Colonic mucosa (tissue), 4 donors: ENCODE results near the gene NOS1. TPM values are rescaled to one million over a fixed set of nuclear protein-coding genes. Genes with fewer than 3 reads are reported as not detected.
"Not testable (repeated sequence)": the region's sequence is repeated elsewhere in the genome, so short reads cannot be mapped to it uniquely, and the experiment has no call there.

ENCODE experiments used
- DNase-seq: peaks from one replicate; pipeline ENCODE4 v3.0.0-alpha.2; 2020
- H3K27ac ChIP-seq: fragments of 200-600 bp; one replicate; pipeline ENCODE4 v1.8.0; 2021
- H3K27me3 ChIP-seq: fragments of 200-600 bp; one replicate; pipeline ENCODE4 v1.8.0; 2021
- H3K36me3 ChIP-seq: fragments of 200-600 bp; one replicate; pipeline ENCODE4 v1.8.0; 2021
- H3K4me1 ChIP-seq: fragments of 200-600 bp; one replicate; pipeline ENCODE4 v1.8.0; 2021; ENCODE audit warnings: mild to moderate bottlenecking
- H3K4me3 ChIP-seq: fragments of 200-600 bp; one replicate; pipeline ENCODE4 v1.8.0; 2021
- H3K9ac ChIP-seq, 2 donors: one replicate each; pipeline ENCODE4 v1.7.0; 2013; ENCODE audit warnings: control low read depth in 2 of 2, low read depth in 2 of 2, low read length in 2 of 2
- H3K9me3 ChIP-seq: fragments of 200-600 bp; one replicate; pipeline ENCODE4 v1.8.0; 2021
- CTCF ChIP-seq: fragments of 200-600 bp; IDR thresholded peaks from one replicate; pipeline ENCODE4 v1.8.0; 2022; ENCODE audit warnings: antibody characterized with exemption, mild to moderate bottlenecking
- intact Hi-C: fragments of 100-400 bp; cut with DNase I; formaldehyde crosslinking; loops from one replicate; pipeline ENCODE4 v1.14.1; 2022
- total RNA-seq, 2 donors: library from RNA; stranded (reverse); fragmentation: NEBNext Ultra II Directional in 1 of 2; extraction: Animal tissue kit (Norgen Biotek cat#: 25700) in 1 of 2; gene quantifications; one replicate each; pipeline ENCODE4 v1.2.1, GENCODE V29; 2021
- donor health status: healthy.
- donor health status: DM: no; HTN: no; CAD: no.
- donor health status: DM: no; HTN: no; CAD: no.

Gene NOS1
- total RNA-seq, 2 donors from 2014 or later = 0.07 to 1.9 TPM

GRCh38 chr12:117403586-117404139 is 42.2 kb upstream of the NOS1 start:
- no peak for DNase-seq
- Histone ChIP-seq H3K36me3 (no peaks in the 10 kb centered on the region), H3K4me1 (no peaks in the 10 kb centered on the region), H3K9ac (no peak overlapping the region), H3K27ac (no peak overlapping the region), H3K27me3 (no peaks in the 10 kb centered on the region), H3K4me3 (no peak overlapping the region), H3K9me3 (no peaks in the 10 kb centered on the region)
- no peak for TF ChIP-seq CTCF
- intact Hi-C loops = no loop called here

- no peak for TF ChIP-seq CTCF
- no peaks in the 10 kb centered on the region for H3K36me3 ChIP-seq
- H3K27ac ChIP-seq = no peak overlapping the region
- intact Hi-C loops = no loop called here
- no peaks in the 10 kb centered on the region for H3K27me3 ChIP-seq
- no peaks in the 10 kb centered on the region for H3K4me1 ChIP-seq
- H3K9me3 ChIP-seq = no peaks in the 10 kb centered on the region
- H3K9ac ChIP-seq = no peak overlapping the region
- H3K4me3 ChIP-seq = no peak overlapping the region
- no peak for DNase-seq
Observed at GRCh38 chr12:117402363-117402762, 40.9 kb upstream of the NOS1 start.

- Histone ChIP-seq H3K27me3 (no peaks in the 10 kb centered on the region), H3K36me3 (no peaks in the 10 kb centered on the region), H3K27ac (no peak overlapping the region), H3K9me3 (no peaks in the 10 kb centered on the region), H3K4me1 (no peaks in the 10 kb centered on the region), H3K9ac (no peak overlapping the region), H3K4me3 (no peak overlapping the region)
- intact Hi-C loops = no loop called here
- no peak for DNase-seq
- TF ChIP-seq CTCF = no peak
Observed at GRCh38 chr12:117400912-117401311, 39.5 kb upstream of the NOS1 start.

- H3K36me3 ChIP-seq, H3K27ac ChIP-seq, DNase-seq, H3K27me3 ChIP-seq, H3K9ac ChIP-seq, H3K4me3 ChIP-seq, H3K4me1 ChIP-seq, intact Hi-C loops, H3K9me3 ChIP-seq: not testable (repeated sequence)
Observed at GRCh38 chr12:117398482-117398881, 37.1 kb upstream of the NOS1 start.

- Histone ChIP-seq H3K27ac (no peak overlapping the region), H3K9me3 (no peaks in the 10 kb centered on the region), H3K4me3 (no peak overlapping the region), H3K9ac (no peak overlapping the region), H3K4me1 (no peaks in the 10 kb centered on the region), H3K36me3 (no peaks in the 10 kb centered on the region), H3K27me3 (no peaks in the 10 kb centered on the region)
- intact Hi-C loops = no loop called here
- no peak for TF ChIP-seq CTCF
- no peak for DNase-seq
Observed at GRCh38 chr12:117395766-117396165, 34.3 kb upstream of the NOS1 start.

GRCh38 chr12:117394491-117394890 is 33.1 kb upstream of the NOS1 start:
- intact Hi-C loops = no loop called here
- H3K9me3 ChIP-seq = no peaks in the 10 kb centered on the region
- TF ChIP-seq CTCF = no peak
- no peaks in the 10 kb centered on the region for H3K27me3 ChIP-seq
- no peak overlapping the region for H3K27ac ChIP-seq
- no peaks in the 10 kb centered on the region for H3K4me1 ChIP-seq
- H3K4me3 ChIP-seq = no peak overlapping the region
- no peak overlapping the region for H3K9ac ChIP-seq
- DNase-seq = no peak
- no peaks in the 10 kb centered on the region for H3K36me3 ChIP-seq
